Neural progenitor cell (in vitro differentiated cells): ENCODE data around the gene CNPY1. TPM values are rescaled to one million over a fixed set of nuclear protein-coding genes. Genes with fewer than 3 reads are reported as not detected.
"Not testable (repeated sequence)": the region's sequence is repeated elsewhere in the genome, so short reads cannot be mapped to it uniquely, and the experiment has no call there.

Source experiments
- DNase-seq: peaks from one replicate; pipeline ENCODE4 v3.0.0-alpha.2; 2016; ENCODE audit warnings: low spot score
- H2AFZ ChIP-seq: fragments of 200-600 bp; sonication (generic); replicated peaks from 2 replicates; pipeline ENCODE4 v1.6.1; 2016; ENCODE audit warnings: antibody characterized with exemption
- H3F3A ChIP-seq: fragments of 200-600 bp; sonication (generic); 2 replicates; pipeline ENCODE4 v1.6.1; 2016; ENCODE audit warnings: antibody characterized with exemption, low read depth
- H3K27ac ChIP-seq: fragments of 200-600 bp; sonication (generic); 2 replicates; pipeline ENCODE4 v1.5.1; 2016; ENCODE audit warnings: mild to moderate bottlenecking
- H3K27me3 ChIP-seq: fragments of 200-600 bp; sonication (generic); 2 replicates; pipeline ENCODE4 v1.6.1; 2016; ENCODE audit warnings: mild to moderate bottlenecking, moderate library complexity
- H3K36me3 ChIP-seq: fragments of 200-600 bp; sonication (generic); 2 replicates; pipeline ENCODE4 v1.5.1; 2016
- H3K4me1 ChIP-seq: fragments of 200-600 bp; sonication (generic); 2 replicates; pipeline ENCODE4 v1.6.1; 2016; ENCODE audit warnings: mixed run types
- H3K4me2 ChIP-seq: fragments of 200-600 bp; sonication (generic); 2 replicates; pipeline ENCODE4 v1.6.1; 2016
- H3K4me3 ChIP-seq: fragments of 200-600 bp; sonication (generic); 2 replicates; pipeline ENCODE4 v1.5.1; 2016
- H3K79me2 ChIP-seq: fragments of 200-600 bp; sonication (generic); 2 replicates; pipeline ENCODE4 v1.6.1; 2016; ENCODE audit warnings: low read depth
- H3K9ac ChIP-seq: fragments of 200-600 bp; sonication (generic); 2 replicates; pipeline ENCODE4 v1.6.1; 2016
- H3K9me3 ChIP-seq: fragments of 200-600 bp; sonication (generic); 2 replicates; pipeline ENCODE4 v1.5.1; 2016; ENCODE audit warnings: low read depth
- H4K20me1 ChIP-seq: fragments of 200-600 bp; sonication (generic); 2 replicates; pipeline ENCODE4 v1.6.1; 2016; ENCODE audit warnings: low read depth
- H3K27ac Mint-ChIP-seq: 3 replicates; pipeline ENCODE4 v1.8.0; 2021; ENCODE audit warnings: mixed read lengths
- H3K27me3 Mint-ChIP-seq: 2 replicates; pipeline ENCODE4 v1.8.0; 2022; ENCODE audit warnings: low read depth, mild to moderate bottlenecking, inconsistent platforms, moderate library complexity, mixed read lengths; ENCODE audit not compliant: insufficient read depth
- H3K36me3 Mint-ChIP-seq: 3 replicates; pipeline ENCODE4 v1.8.0; 2021; ENCODE audit warnings: mixed read lengths
- H3K4me1 Mint-ChIP-seq: 3 replicates; pipeline ENCODE4 v1.8.0; 2021; ENCODE audit warnings: mixed read lengths
- H3K4me3 Mint-ChIP-seq: 3 replicates; pipeline ENCODE4 v1.8.0; 2021; ENCODE audit warnings: mild to moderate bottlenecking, moderate library complexity, mixed read lengths
- H3K9me3 Mint-ChIP-seq: 3 replicates; pipeline ENCODE4 v1.8.0; 2020; ENCODE audit warnings: mixed read lengths
- CTCF ChIP-seq: fragments of 200-600 bp; sonication (generic); IDR thresholded peaks from 2 replicates; pipeline ENCODE4 v1.5.1; 2017; ENCODE audit warnings: antibody characterized with exemption, mild to moderate bottlenecking
- EZH2 ChIP-seq: fragments of 200-600 bp; sonication (generic); IDR thresholded peaks from 2 replicates; pipeline ENCODE4 v1.6.1; 2017; ENCODE audit warnings: antibody characterized with exemption, mild to moderate bottlenecking, moderate library complexity
- EZH2phosphoT487 ChIP-seq: fragments of 200-600 bp; sonication (generic); IDR thresholded peaks from 2 replicates; pipeline ENCODE4 v1.6.1; 2017; ENCODE audit warnings: antibody characterized with exemption
- total RNA-seq: library from RNA; depleted of rRNA; stranded (reverse); fragments of >200 nt; gene quantifications from 2 replicates; pipeline ENCODE4 v1.2.3, GENCODE V29; 2015; ENCODE audit warnings: low replicate concordance

The CNPY1 gene
- total RNA-seq, 1 donor from 2014 or later: not detected

DNA sequence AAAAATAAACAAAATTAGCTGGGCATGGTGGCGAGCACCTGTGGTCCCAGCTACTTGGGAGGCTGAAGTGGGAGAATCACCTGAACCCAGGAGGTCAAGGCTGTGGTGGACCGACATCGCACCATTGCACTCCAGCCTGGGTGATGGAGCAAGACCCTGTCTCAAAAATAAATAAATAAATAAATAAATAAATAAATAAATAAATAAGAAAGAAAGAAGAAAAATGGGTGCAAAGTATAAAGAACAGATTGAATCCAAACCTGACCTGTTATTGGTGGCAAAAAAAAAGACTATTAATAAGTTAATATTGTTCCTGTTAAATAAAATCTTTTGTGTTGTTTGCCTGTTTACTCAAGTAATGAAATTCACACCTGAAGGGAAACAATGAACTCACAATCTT lies 27.0 kb downstream of the CNPY1 start:
- peaks cover 41% of the 10 kb centered on the region for H3K36me3 Mint-ChIP-seq
- not testable (repeated sequence) for H3K27ac ChIP-seq, H3K4me1 ChIP-seq, DNase-seq, H2AFZ ChIP-seq, H4K20me1 ChIP-seq, H3F3A ChIP-seq, H3K9me3 ChIP-seq, H3K79me2 ChIP-seq, H3K9ac ChIP-seq, H3K4me2 ChIP-seq, H3K4me3 Mint-ChIP-seq, H3K4me3 ChIP-seq, H3K36me3 ChIP-seq
- peaks cover 28% of the 10 kb centered on the region for H3K9me3 Mint-ChIP-seq
- H3K4me1 Mint-ChIP-seq: peaks cover 19% of the 10 kb centered on the region
- H3K27me3 Mint-ChIP-seq: peaks cover 32% of the 10 kb centered on the region
- H3K27me3 ChIP-seq: peaks cover 100% of the 10 kb centered on the region
- H3K27ac Mint-ChIP-seq: peak overlapping the region; percentile 32

DNA sequence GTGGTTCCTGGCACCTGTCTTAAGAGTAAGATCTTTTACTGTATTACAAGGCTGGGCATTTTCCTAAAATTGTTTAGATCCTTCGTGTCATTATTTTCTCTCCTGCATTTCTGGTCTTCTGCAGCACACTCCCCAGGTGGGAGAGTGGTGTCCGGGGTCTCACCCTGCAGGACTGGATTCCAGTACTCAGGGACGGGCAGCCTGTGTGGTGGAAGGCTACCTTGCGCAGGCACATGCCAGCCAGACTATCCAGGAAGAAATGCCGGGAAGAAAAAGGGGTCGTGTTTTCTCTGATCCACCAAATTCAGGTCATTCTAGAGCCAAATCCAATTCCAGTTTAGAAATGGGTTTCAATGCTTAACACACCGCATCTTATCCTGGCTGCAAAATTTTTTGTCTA lies 27.7 kb downstream of the CNPY1 start:
- Histone ChIP-seq H3K4me3 (no peak overlapping the region), H4K20me1 (peaks cover 7% of the 10 kb centered on the region), H3K9me3 (no peaks in the 10 kb centered on the region), H3K27me3 (peaks cover 100% of the 10 kb centered on the region), H3K4me2 (no peak overlapping the region), H2AFZ (no peak overlapping the region), H3K79me2 (no peaks in the 10 kb centered on the region), H3F3A (no peaks in the 10 kb centered on the region), H3K36me3 (no peaks in the 10 kb centered on the region), H3K9ac (no peak overlapping the region), H3K4me1 (no peaks in the 10 kb centered on the region), H3K27ac (no peak overlapping the region)
- peaks cover 39% of the 10 kb centered on the region for H3K36me3 Mint-ChIP-seq
- no peak for TF ChIP-seq CTCF
- no peak for TF ChIP-seq EZH2phosphoT487
- TF ChIP-seq EZH2: no peak
- H3K9me3 Mint-ChIP-seq: peaks cover 21% of the 10 kb centered on the region
- H3K27ac Mint-ChIP-seq: no peak overlapping the region
- DNase-seq: no peak
- H3K27me3 Mint-ChIP-seq: peaks cover 36% of the 10 kb centered on the region
- H3K4me1 Mint-ChIP-seq: peaks cover 23% of the 10 kb centered on the region
- no peak overlapping the region for H3K4me3 Mint-ChIP-seq

- peaks cover 21% of the 10 kb centered on the region for H3K9me3 Mint-ChIP-seq
These were observed 28.4 kb downstream of the CNPY1 start for GRCh38 chr7:155517969-155518368.

GRCh38 chr7:155517452-155517851 lies 28.9 kb downstream of the CNPY1 start:
- Mint-ChIP-seq H3K27ac (no peak overlapping the region), H3K4me1 (peaks cover 25% of the 10 kb centered on the region), H3K4me3 (no peak overlapping the region), H3K9me3 (peaks cover 18% of the 10 kb centered on the region), H3K36me3 (peaks cover 33% of the 10 kb centered on the region), H3K27me3 (peaks cover 38% of the 10 kb centered on the region)
- no peak overlapping the region for H3K4me2 ChIP-seq
- no peaks in the 10 kb centered on the region for H3F3A ChIP-seq
- H3K36me3 ChIP-seq: no peaks in the 10 kb centered on the region
- peaks cover 100% of the 10 kb centered on the region for H3K27me3 ChIP-seq
- H3K4me3 ChIP-seq: no peak overlapping the region
- H3K79me2 ChIP-seq: no peaks in the 10 kb centered on the region
- no peaks in the 10 kb centered on the region for H3K4me1 ChIP-seq
- H3K27ac ChIP-seq: no peak overlapping the region
- no peaks in the 10 kb centered on the region for H3K9me3 ChIP-seq
- no peak overlapping the region for H2AFZ ChIP-seq
- no peak for DNase-seq
- H4K20me1 ChIP-seq: peaks cover 17% of the 10 kb centered on the region
- no peak for TF ChIP-seq EZH2
- no peak overlapping the region for H3K9ac ChIP-seq

More at GRCh38 chr7:155517969-155518368, 28.4 kb downstream of the CNPY1 start:
- Histone ChIP-seq H3F3A (no peaks in the 10 kb centered on the region), H3K4me3 (no peak overlapping the region), H3K4me2 (no peak overlapping the region), H3K27ac (no peak overlapping the region), H3K4me1 (no peaks in the 10 kb centered on the region), H3K79me2 (no peaks in the 10 kb centered on the region), H3K9ac (no peak overlapping the region), H3K36me3 (no peaks in the 10 kb centered on the region), H4K20me1 (peaks cover 12% of the 10 kb centered on the region), H2AFZ (no peak overlapping the region), H3K9me3 (no peaks in the 10 kb centered on the region), H3K27me3 (peaks cover 100% of the 10 kb centered on the region)
- no peak overlapping the region for H3K4me3 Mint-ChIP-seq
- H3K36me3 Mint-ChIP-seq: peaks cover 37% of the 10 kb centered on the region
- no peak overlapping the region for H3K27ac Mint-ChIP-seq
- DNase-seq: no peak
- peaks cover 26% of the 10 kb centered on the region for H3K4me1 Mint-ChIP-seq
- TF ChIP-seq EZH2: no peak
- TF ChIP-seq CTCF: no peak
- H3K27me3 Mint-ChIP-seq: peaks cover 35% of the 10 kb centered on the region
